Bone marrow (tissue), 2 donors: ENCODE results near the gene CTCF.
"Not testable (repeated sequence)": the region's sequence is repeated elsewhere in the genome, so short reads cannot be mapped to it uniquely, and the experiment has no call there.

Source experiments
- DNase-seq, 2 donors: peaks; one replicate each; lab custom pipeline; 2025; lab: John Stamatoyannopoulos, UW

The CTCF gene

GRCh38 chr16:67533987-67534386 lies 28.3 kb upstream of the CTCF start:
- DNase-seq, result not testable (repeated sequence)

- no peak for DNase-seq
Measured at GRCh38 chr16:67534431-67534830, 27.9 kb upstream of the CTCF start.

- no peak for DNase-seq
Measured at GRCh38 chr16:67535201-67535600, 27.1 kb upstream of the CTCF start.

GRCh38 chr16:67537270-67537635 lies 25.1 kb upstream of the CTCF start:
- peak in 1 of 2 donors; percentile 42 for DNase-seq

GRCh38 chr16:67537636-67538591 lies 24.4 kb upstream of the CTCF start:
- peak in 1 of 2 donors; percentile 42 for DNase-seq

GRCh38 chr16:67538666-67539101 lies 23.6 kb upstream of the CTCF start:
- DNase-seq, result no peak

GRCh38 chr16:67539271-67539670 lies 23.1 kb upstream of the CTCF start:
- DNase-seq, result no peak

GRCh38 chr16:67539691-67540635 lies 22.4 kb upstream of the CTCF start:
- DNase-seq, result no peak

- no peak for DNase-seq
Measured at GRCh38 chr16:67540756-67541155, 21.6 kb upstream of the CTCF start.

- DNase-seq, result no peak
Measured at GRCh38 chr16:67541391-67542263, 20.7 kb upstream of the CTCF start.

- DNase-seq, result peak; percentile 25 to 70
Measured at GRCh38 chr16:67542464-67542863, 19.9 kb upstream of the CTCF start.

GRCh38 chr16:67543036-67543435 lies 19.3 kb upstream of the CTCF start:
- no peak for DNase-seq

- DNase-seq, result no peak
Measured at GRCh38 chr16:67543582-67543981, 18.7 kb upstream of the CTCF start.

- DNase-seq, result no peak
Measured at GRCh38 chr16:67544329-67544841, 17.9 kb upstream of the CTCF start.

- DNase-seq, result no peak
Measured at GRCh38 chr16:67544844-67545664, 17.3 kb upstream of the CTCF start.

GRCh38 chr16:67545665-67546024 lies 16.7 kb upstream of the CTCF start:
- DNase-seq, result no peak

- DNase-seq, result no peak
Measured at GRCh38 chr16:67546091-67546501, 16.2 kb upstream of the CTCF start.

- DNase-seq, result peak; percentile 30 to 62
Measured at GRCh38 chr16:67546761-67547422, 15.4 kb upstream of the CTCF start.

GRCh38 chr16:67547423-67548264 lies 14.7 kb upstream of the CTCF start:
- DNase-seq, result peak in 1 of 2 donors; percentile 88
